GM12864 (cell line): ENCODE data around the gene PAH.

Experiments used
- DNase-seq: peaks from one replicate; pipeline ENCODE4 v3.0.0-alpha.2; 2011; ENCODE audit warnings: low read depth
- H3K4me3 ChIP-seq: 2 replicates; pipeline ENCODE4 v1.5.1; 2011; ENCODE audit warnings: mild to moderate bottlenecking, low read depth, low read length, control low read depth
- TF ChIP-seq, protein P1 (sequence below): IDR thresholded peaks from 2 replicates; pipeline ENCODE4 v1.5.1; 2011; ENCODE audit warnings: low read depth, mild to moderate bottlenecking, moderate library complexity, low read length, control low read depth, inconsistent platforms; ENCODE audit errors: missing control alignments

Gene PAH

GRCh38 chr12:102903337-102904007 is 13.6 kb downstream of the PAH start:
- TF ChIP-seq, protein P1, sequence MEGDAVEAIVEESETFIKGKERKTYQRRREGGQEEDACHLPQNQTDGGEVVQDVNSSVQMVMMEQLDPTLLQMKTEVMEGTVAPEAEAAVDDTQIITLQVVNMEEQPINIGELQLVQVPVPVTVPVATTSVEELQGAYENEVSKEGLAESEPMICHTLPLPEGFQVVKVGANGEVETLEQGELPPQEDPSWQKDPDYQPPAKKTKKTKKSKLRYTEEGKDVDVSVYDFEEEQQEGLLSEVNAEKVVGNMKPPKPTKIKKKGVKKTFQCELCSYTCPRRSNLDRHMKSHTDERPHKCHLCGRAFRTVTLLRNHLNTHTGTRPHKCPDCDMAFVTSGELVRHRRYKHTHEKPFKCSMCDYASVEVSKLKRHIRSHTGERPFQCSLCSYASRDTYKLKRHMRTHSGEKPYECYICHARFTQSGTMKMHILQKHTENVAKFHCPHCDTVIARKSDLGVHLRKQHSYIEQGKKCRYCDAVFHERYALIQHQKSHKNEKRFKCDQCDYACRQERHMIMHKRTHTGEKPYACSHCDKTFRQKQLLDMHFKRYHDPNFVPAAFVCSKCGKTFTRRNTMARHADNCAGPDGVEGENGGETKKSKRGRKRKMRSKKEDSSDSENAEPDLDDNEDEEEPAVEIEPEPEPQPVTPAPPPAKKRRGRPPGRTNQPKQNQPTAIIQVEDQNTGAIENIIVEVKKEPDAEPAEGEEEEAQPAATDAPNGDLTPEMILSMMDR = no peak
- no peak overlapping the region for H3K4me3 ChIP-seq
- DNase-seq = no peak

DNA sequence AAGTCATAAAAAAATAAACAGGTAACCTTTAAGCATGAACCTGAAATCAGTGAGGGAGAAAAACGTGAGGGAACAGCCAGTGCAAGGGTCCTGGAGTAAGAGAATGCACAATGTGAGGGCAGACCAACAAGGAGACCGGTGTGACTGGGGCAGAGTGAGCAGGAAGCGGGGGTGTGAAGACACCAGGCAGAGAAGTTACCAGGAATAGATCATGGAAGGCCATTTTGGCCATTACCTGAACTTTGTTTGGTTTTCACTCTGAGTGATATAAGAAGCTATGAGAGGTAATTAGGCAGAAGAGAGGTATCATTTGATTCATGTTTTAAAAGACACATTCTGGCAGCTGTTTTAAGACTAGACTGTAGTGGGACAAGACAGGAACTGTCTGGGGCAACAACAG is 15.0 kb downstream of the PAH start:
- H3K4me3 ChIP-seq = no peak overlapping the region
- DNase-seq = no peak
- TF ChIP-seq, protein P1 = no peak

GRCh38 chr12:102900389-102900788 is 16.7 kb downstream of the PAH start:
- no peak overlapping the region for H3K4me3 ChIP-seq
- TF ChIP-seq, protein P1 = no peak
- no peak for DNase-seq

- TF ChIP-seq, protein P1 = no peak
- no peak for DNase-seq
- no peak overlapping the region for H3K4me3 ChIP-seq
These were observed 21.0 kb downstream of the PAH start for GRCh38 chr12:102896067-102896466.

- DNase-seq = no peak
- H3K4me3 ChIP-seq = no peak overlapping the region
- TF ChIP-seq, protein P1 = no peak
These were observed 25.3 kb downstream of the PAH start for GRCh38 chr12:102891756-102892155.

DNA sequence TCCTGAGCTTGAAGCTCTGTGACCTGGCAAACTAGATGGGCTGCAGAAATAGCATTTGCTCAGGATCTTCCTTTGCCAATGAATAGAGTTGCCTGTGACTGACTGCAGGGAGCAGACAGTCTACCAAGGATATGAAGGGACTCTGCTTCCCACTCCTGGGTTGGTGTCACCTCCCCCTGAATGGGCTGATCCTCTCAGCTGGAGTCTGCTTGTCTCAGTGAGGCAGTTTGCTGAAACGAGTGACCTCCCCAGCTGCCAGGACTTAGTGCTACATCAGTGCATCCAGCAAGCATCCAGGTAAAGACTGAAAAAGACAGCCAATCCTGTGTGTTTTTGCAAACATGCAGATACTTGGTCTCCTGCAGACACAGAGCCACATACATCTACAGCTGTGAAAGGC is 28.5 kb downstream of the PAH start:
- H3K4me3 ChIP-seq = no peak overlapping the region
- TF ChIP-seq, protein P1 = no peak
- DNase-seq = no peak
